Fibroblast of villous mesenchyme (primary cell): ENCODE results near the gene PGGHG. TPM values are rescaled to one million over a fixed set of nuclear protein-coding genes. Genes with fewer than 3 reads are reported as not detected.

Source experiments
- DNase-seq: peaks from one replicate; pipeline ENCODE4 v3.0.0-alpha.2; 2010; ENCODE audit warnings: low read depth
- H3K4me3 ChIP-seq: 2 replicates; pipeline ENCODE4 v1.5.1; 2011; ENCODE audit warnings: low read depth, mild to moderate bottlenecking, low read length
- CTCF ChIP-seq: IDR thresholded peaks from 2 replicates; pipeline ENCODE4 v1.5.1; 2012; ENCODE audit warnings: low read depth, mild to moderate bottlenecking, low read length; ENCODE audit not compliant: insufficient read depth
- total RNA-seq: library from RNA; depleted of rRNA; stranded (reverse); fragments of >200 nt; gene quantifications from 2 replicates; pipeline ENCODE4 v1.2.3, GENCODE V29; 2012

PGGHG gene
- total RNA-seq, 1 donor: 7.8 TPM

GRCh38 chr11:295351-296170 is 6.6 kb downstream of the PGGHG start:
- no peak for TF ChIP-seq CTCF
- no peak overlapping the region for H3K4me3 ChIP-seq
- DNase-seq: peak; percentile 9

GRCh38 chr11:296171-297050 is 7.5 kb downstream of the PGGHG start:
- TF ChIP-seq CTCF: no peak
- no peak for DNase-seq
- no peak overlapping the region for H3K4me3 ChIP-seq

- TF ChIP-seq CTCF: no peak
- H3K4me3 ChIP-seq: no peak overlapping the region
- no peak for DNase-seq
Observed at GRCh38 chr11:297051-297585, 8.2 kb downstream of the PGGHG start.

GRCh38 chr11:297586-298405 is 8.9 kb downstream of the PGGHG start:
- peak; percentile 73 for DNase-seq
- H3K4me3 ChIP-seq: no peak overlapping the region
- no peak for TF ChIP-seq CTCF

- no peak overlapping the region for H3K4me3 ChIP-seq
- no peak for DNase-seq
- no peak for TF ChIP-seq CTCF
Observed at GRCh38 chr11:298406-299065, 9.6 kb downstream of the PGGHG start.
